HCT116 (cell line): ENCODE results near the gene ACAP2. TPM values are rescaled to one million over a fixed set of nuclear protein-coding genes. Genes with fewer than 3 reads are reported as not detected.

Source experiments
- ATAC-seq: fragments of 200-7000 bp; cut with Tn5 transposase; 2 replicates; pipeline ENCODE4 v1.9.1; 2020; ENCODE audit warnings: mild to moderate bottlenecking, moderate library complexity
- BruUV-seq: library from RNA; stranded (reverse); fragments of 400-500 nt; replicated peaks from 2 replicates; lab custom pipeline; 2021; lab: Mats Ljungman, UMichigan
- CTCF ChIA-PET: fragments of 300-600 bp; sonication (Branson Sonifier 250); formaldehyde crosslinking; loops from one replicate; lab custom pipeline; 2021; ENCODE audit warnings: antibody characterized with exemption; lab: Charles Lee
- POLR2A ChIA-PET: fragments of 300-600, 350-600 bp; sonication (Branson Sonifier 250); formaldehyde crosslinking; loops from one replicate; lab custom pipeline; 2021; ENCODE audit warnings: antibody characterized with exemption; lab: Charles Lee
- RAD21 ChIA-PET, 2 experiments: fragments of 300-600 bp; sonication (Branson Sonifier 250); formaldehyde crosslinking; loops; one replicate each; lab custom pipeline; 2023; ENCODE audit warnings: low total read pairs in 2 of 2; ENCODE audit not compliant: uncharacterized antibody in 2 of 2, unreplicated experiment in 2 of 2, low non-redundant PET in 1 of 2; lab: Charles Lee
- DNase-seq: peaks from one replicate; pipeline ENCODE4 v3.0.0-alpha.2; 2010; ENCODE audit warnings: low read depth, low spot score
- H2AFZ ChIP-seq: fragments of 200-600 bp; shearing (Covaris generic), sonication (generic); 2 replicates; pipeline ENCODE4 v1.6.1; 2017; ENCODE audit warnings: low read depth, mixed run types, mixed read lengths, antibody characterized with exemption, low read length; ENCODE audit not compliant: poor library complexity, severe bottlenecking
- H3K27ac ChIP-seq: 2 replicates; pipeline ENCODE4 v1.5.1; 2012; ENCODE audit warnings: low read depth, low read length
- H3K27me3 ChIP-seq: fragments of 200-600 bp; sonication (generic); 2 replicates; pipeline ENCODE4 v1.6.1; 2016; ENCODE audit warnings: mixed run types, low read length, mixed read lengths; ENCODE audit not compliant: insufficient read depth
- H3K36me3 ChIP-seq, 2 experiments: fragments of 200-500 bp in 1 of 2; fragments of 200-600 bp in 1 of 2; sonication (Bioruptor generic) in 1 of 2; sonication (generic) in 1 of 2; 2 replicates each; pipeline versions ENCODE4 v1.5.1 to v1.6.1; 2014 to 2016; ENCODE audit warnings: low read length in 2 of 2, inconsistent platforms in 1 of 2, mixed read lengths in 1 of 2, mixed run types in 1 of 2; ENCODE audit not compliant: insufficient read depth in 2 of 2, control insufficient read depth in 1 of 2
- H3K4me1 ChIP-seq, 2 experiments: fragments of 200-600 bp in 1 of 2; sonication (generic) in 1 of 2; 2 replicates each; pipeline versions ENCODE4 v1.5.1 to v1.6.1; 2012 to 2017; ENCODE audit warnings: low read length in 2 of 2, inconsistent platforms in 1 of 2, mild to moderate bottlenecking in 1 of 2, mixed read lengths in 1 of 2, mixed run types in 1 of 2, moderate library complexity in 1 of 2; ENCODE audit not compliant: insufficient read depth in 2 of 2, control insufficient read depth in 1 of 2
- H3K4me2 ChIP-seq: fragments of 200-600 bp; sonication (generic); 2 replicates; pipeline ENCODE4 v1.6.1; 2017; ENCODE audit warnings: mixed run types, low read length, mixed read lengths
- H3K4me3 ChIP-seq, 2 experiments: fragments of 200-600 bp in 1 of 2; sonication (generic) in 1 of 2; replicated peaks in 1 of 2; 2 replicates each; pipeline ENCODE4 v1.5.1; 2011 to 2016; ENCODE audit warnings: low read length in 2 of 2, control low read depth in 1 of 2, low read depth in 1 of 2, mild to moderate bottlenecking in 1 of 2, mixed read lengths in 1 of 2, mixed run types in 1 of 2
- H3K79me2 ChIP-seq: fragments of 200-600 bp; sonication (generic); 2 replicates; pipeline ENCODE4 v1.6.1; 2017; ENCODE audit warnings: mild to moderate bottlenecking, mixed run types, low read length, moderate library complexity, mixed read lengths; ENCODE audit not compliant: insufficient read depth
- H3K9ac ChIP-seq: fragments of 200-600 bp; sonication (generic); 2 replicates; pipeline ENCODE4 v1.6.1; 2016; ENCODE audit warnings: low read length, mixed read lengths
- H3K9me2 ChIP-seq: fragments of 200-600 bp; sonication (generic), shearing (Covaris generic); 2 replicates; pipeline ENCODE4 v1.6.1; 2017; ENCODE audit warnings: mixed run types, mild to moderate bottlenecking, moderate library complexity; ENCODE audit not compliant: insufficient read depth
- H3K9me3 ChIP-seq, 2 experiments: fragments of 200-500 bp in 1 of 2; fragments of 200-600 bp in 1 of 2; sonication (Bioruptor generic) in 1 of 2; sonication (generic) in 1 of 2; 2 replicates each; pipeline ENCODE4 v1.6.1; 2014 to 2017; ENCODE audit warnings: low read length in 2 of 2, mixed read lengths in 2 of 2, inconsistent platforms in 1 of 2, low read depth in 1 of 2, mild to moderate bottlenecking in 1 of 2, mixed run types in 1 of 2, moderate library complexity in 1 of 2; ENCODE audit not compliant: control insufficient read depth in 1 of 2, insufficient read depth in 1 of 2
- H4K20me1 ChIP-seq: fragments of 200-600 bp; sonication (generic), shearing (Covaris generic); 2 replicates; pipeline ENCODE4 v1.6.1; 2017; ENCODE audit warnings: mixed run types, mild to moderate bottlenecking, moderate library complexity; ENCODE audit not compliant: insufficient read depth
- CBX3 ChIP-seq: IDR thresholded peaks from 2 replicates; pipeline ENCODE4 v1.6.1; 2012; ENCODE audit warnings: low read depth
- EZH2 ChIP-seq: fragments of 200-600 bp; sonication (generic); IDR thresholded peaks from 2 replicates; pipeline ENCODE4 v1.6.1; 2017; ENCODE audit warnings: antibody characterized with exemption, mixed run types
- EZH2phosphoT487 ChIP-seq: fragments of 200-600 bp; IDR thresholded peaks from 2 replicates; pipeline ENCODE4 v1.6.1; 2018; ENCODE audit warnings: antibody characterized with exemption, borderline replicate concordance
- JUND ChIP-seq: IDR thresholded peaks from 2 replicates; pipeline ENCODE4 v1.6.1; 2012
- POLR2AphosphoS5 ChIP-seq: IDR thresholded peaks from 2 replicates; pipeline ENCODE4 v1.6.1; 2011; ENCODE audit warnings: mild to moderate bottlenecking, low read depth, low read length, moderate library complexity
- SIN3A ChIP-seq: IDR thresholded peaks from 2 replicates; pipeline ENCODE4 v1.6.1; 2012; ENCODE audit warnings: low read depth
- SP1 ChIP-seq: IDR thresholded peaks from 2 replicates; pipeline ENCODE4 v1.6.1; 2012; ENCODE audit warnings: low read depth
- SRF ChIP-seq: IDR thresholded peaks from 2 replicates; pipeline ENCODE4 v1.6.1; 2012; ENCODE audit warnings: low read depth
- ZNF274 ChIP-seq: fragments of 200-500 bp; sonication (Bioruptor generic); IDR thresholded peaks from 2 replicates; pipeline ENCODE4 v1.6.1; 2014; ENCODE audit warnings: mild to moderate bottlenecking, low read depth, low read length, inconsistent platforms
- intact Hi-C: fragments of 100-400 bp; cut with micrococcal nuclease; formaldehyde crosslinking; loops from 2 replicates; pipeline ENCODE4 v1.10.0; 2022
- total RNA-seq: library from RNA; stranded (reverse); gene quantifications from one replicate; pipeline ENCODE4 v1.2.1, GENCODE V29; 2021; ENCODE audit not compliant: unreplicated experiment
- TF ChIP-seq, protein P1 (sequence below), 3 experiments: fragments of 200-600 bp in 1 of 3; sonication (generic) in 1 of 3; IDR thresholded peaks in 2 of 3; conservative IDR thresholded peaks in 1 of 3; 2 replicates each; pipeline ENCODE4 v1.5.1; 2012 to 2017; ENCODE audit warnings: low read depth in 2 of 3, low read length in 2 of 3, antibody characterized with exemption in 1 of 3, borderline replicate concordance in 1 of 3, control low read depth in 1 of 3, mild to moderate bottlenecking in 1 of 3, mixed read lengths in 1 of 3, mixed run types in 1 of 3, moderate library complexity in 1 of 3; ENCODE audit not compliant: insufficient read depth in 1 of 3
- TF ChIP-seq, protein P2 (sequence below): IDR thresholded peaks from 2 replicates; pipeline ENCODE4 v1.6.1; 2012
- TF ChIP-seq, protein P3 (sequence below): IDR thresholded peaks from 2 replicates; pipeline ENCODE4 v1.6.1; 2012; ENCODE audit warnings: low read depth

ACAP2 gene
- total RNA-seq, 1 experiment from 2014 or later: 43.0 TPM

DNA sequence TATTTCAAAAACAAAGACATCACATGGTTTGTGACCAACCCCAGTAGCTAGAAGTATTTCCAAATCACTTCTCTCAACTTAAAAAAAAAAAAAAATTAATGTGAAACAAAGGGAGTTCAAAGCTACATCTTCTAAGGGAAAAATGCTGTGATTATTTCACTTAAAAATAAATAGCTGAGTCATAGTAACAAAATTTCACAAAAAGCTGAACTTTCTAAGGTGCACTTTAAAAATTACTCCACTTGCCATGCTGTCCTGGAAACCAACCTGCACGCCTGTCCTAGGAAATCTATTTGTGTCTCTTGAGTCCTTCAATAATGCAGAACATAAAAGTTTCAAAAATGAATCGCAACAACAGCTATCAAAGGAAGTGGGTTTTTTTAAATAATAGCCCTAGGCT is 1.8 kb downstream of the ACAP2 start:
- intact Hi-C loops: loop anchor here (5.0 kb wide), 1 partner anchor 169 kb away; the partner anchor contains the start of gene XXYLT1
- POLR2A ChIA-PET: interaction anchor here (1.0 to 2.0 kb wide), 3 partner anchors 11 to 102 kb away, joined by 3 to 7 read pairs (median 3); partner anchors contain the start of gene PPP1R2
- Histone ChIP-seq H3K4me3 (peak overlapping the region; percentile 80 to 86; a peak in 3 of 4 replicates), H3K27me3 (no peaks in the 10 kb centered on the region), H3K36me3 (no peaks in the 10 kb centered on the region), H3K27ac (no peak overlapping the region), H3K9ac (peak overlapping the region; percentile 79), H2AFZ (no peak overlapping the region), H3K4me1 (peaks cover 24 to 36% of the 10 kb centered on the region in 2 experiments), H3K9me3 (no peaks in the 10 kb centered on the region), H3K4me2 (peak overlapping the region; percentile 76), H3K9me2 (no peaks in the 10 kb centered on the region), H4K20me1 (no peaks in the 10 kb centered on the region), H3K79me2 (peaks cover 60% of the 10 kb centered on the region)
- BruUV-seq: TSS peak; percentile 66
- RAD21 ChIA-PET: no interaction called here
- TF ChIP-seq, protein P1, sequence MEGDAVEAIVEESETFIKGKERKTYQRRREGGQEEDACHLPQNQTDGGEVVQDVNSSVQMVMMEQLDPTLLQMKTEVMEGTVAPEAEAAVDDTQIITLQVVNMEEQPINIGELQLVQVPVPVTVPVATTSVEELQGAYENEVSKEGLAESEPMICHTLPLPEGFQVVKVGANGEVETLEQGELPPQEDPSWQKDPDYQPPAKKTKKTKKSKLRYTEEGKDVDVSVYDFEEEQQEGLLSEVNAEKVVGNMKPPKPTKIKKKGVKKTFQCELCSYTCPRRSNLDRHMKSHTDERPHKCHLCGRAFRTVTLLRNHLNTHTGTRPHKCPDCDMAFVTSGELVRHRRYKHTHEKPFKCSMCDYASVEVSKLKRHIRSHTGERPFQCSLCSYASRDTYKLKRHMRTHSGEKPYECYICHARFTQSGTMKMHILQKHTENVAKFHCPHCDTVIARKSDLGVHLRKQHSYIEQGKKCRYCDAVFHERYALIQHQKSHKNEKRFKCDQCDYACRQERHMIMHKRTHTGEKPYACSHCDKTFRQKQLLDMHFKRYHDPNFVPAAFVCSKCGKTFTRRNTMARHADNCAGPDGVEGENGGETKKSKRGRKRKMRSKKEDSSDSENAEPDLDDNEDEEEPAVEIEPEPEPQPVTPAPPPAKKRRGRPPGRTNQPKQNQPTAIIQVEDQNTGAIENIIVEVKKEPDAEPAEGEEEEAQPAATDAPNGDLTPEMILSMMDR (IDR thresholded peaks at IDR 0.05 in 2 of 3, conservative IDR thresholded peaks at IDR 0.05 in 1 of 3; ENCODE audit: borderline replicate concordance in 1 of 3, insufficient read depth in 1 of 3, low read depth in 2 of 3, low read length in 2 of 3): no peak
- no peak for TF ChIP-seq JUND
- TF ChIP-seq, protein P2, sequence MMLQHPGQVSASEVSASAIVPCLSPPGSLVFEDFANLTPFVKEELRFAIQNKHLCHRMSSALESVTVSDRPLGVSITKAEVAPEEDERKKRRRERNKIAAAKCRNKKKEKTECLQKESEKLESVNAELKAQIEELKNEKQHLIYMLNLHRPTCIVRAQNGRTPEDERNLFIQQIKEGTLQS: no peak
- TF ChIP-seq CBX3: no peak
- no peak for TF ChIP-seq EZH2
- no peak for TF ChIP-seq SRF
- TF ChIP-seq, protein P3, sequence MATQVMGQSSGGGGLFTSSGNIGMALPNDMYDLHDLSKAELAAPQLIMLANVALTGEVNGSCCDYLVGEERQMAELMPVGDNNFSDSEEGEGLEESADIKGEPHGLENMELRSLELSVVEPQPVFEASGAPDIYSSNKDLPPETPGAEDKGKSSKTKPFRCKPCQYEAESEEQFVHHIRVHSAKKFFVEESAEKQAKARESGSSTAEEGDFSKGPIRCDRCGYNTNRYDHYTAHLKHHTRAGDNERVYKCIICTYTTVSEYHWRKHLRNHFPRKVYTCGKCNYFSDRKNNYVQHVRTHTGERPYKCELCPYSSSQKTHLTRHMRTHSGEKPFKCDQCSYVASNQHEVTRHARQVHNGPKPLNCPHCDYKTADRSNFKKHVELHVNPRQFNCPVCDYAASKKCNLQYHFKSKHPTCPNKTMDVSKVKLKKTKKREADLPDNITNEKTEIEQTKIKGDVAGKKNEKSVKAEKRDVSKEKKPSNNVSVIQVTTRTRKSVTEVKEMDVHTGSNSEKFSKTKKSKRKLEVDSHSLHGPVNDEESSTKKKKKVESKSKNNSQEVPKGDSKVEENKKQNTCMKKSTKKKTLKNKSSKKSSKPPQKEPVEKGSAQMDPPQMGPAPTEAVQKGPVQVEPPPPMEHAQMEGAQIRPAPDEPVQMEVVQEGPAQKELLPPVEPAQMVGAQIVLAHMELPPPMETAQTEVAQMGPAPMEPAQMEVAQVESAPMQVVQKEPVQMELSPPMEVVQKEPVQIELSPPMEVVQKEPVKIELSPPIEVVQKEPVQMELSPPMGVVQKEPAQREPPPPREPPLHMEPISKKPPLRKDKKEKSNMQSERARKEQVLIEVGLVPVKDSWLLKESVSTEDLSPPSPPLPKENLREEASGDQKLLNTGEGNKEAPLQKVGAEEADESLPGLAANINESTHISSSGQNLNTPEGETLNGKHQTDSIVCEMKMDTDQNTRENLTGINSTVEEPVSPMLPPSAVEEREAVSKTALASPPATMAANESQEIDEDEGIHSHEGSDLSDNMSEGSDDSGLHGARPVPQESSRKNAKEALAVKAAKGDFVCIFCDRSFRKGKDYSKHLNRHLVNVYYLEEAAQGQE: no peak
- no peak for TF ChIP-seq EZH2phosphoT487
- TF ChIP-seq SP1: no peak
- no peak for TF ChIP-seq ZNF274
- TF ChIP-seq POLR2AphosphoS5: no peak
- no peak for TF ChIP-seq SIN3A
- CTCF ChIA-PET: interaction anchor here (1.8 kb wide), 1 partner anchor 170 kb away, joined by 5 read pairs; the partner anchor contains the start of gene XXYLT1
- ATAC-seq (no peak), DNase-seq (no peak)
